DND-41 (cell line): ENCODE results near the gene MRM3.
"Not testable (repeated sequence)": the region's sequence is repeated elsewhere in the genome, so short reads cannot be mapped to it uniquely, and the experiment has no call there.

ENCODE experiments used
- ATAC-seq: fragments of 200-7000 bp; cut with Tn5 transposase; 3 replicates; pipeline ENCODE4 v1.9.1; 2021; ENCODE audit warnings: low read depth; ENCODE audit not compliant: insufficient read depth
- DNase-seq: peaks from one replicate; pipeline ENCODE4 v3.0.0-alpha.2; 2020
- H2AFZ ChIP-seq: 2 replicates; pipeline ENCODE4 v1.6.0; 2012; ENCODE audit warnings: low read depth, low read length
- H3K27ac ChIP-seq: 2 replicates; pipeline ENCODE4 v1.5.1; 2012; ENCODE audit warnings: low read length, inconsistent platforms
- H3K27me3 ChIP-seq: fragments of 200-600 bp; sonication (generic); 2 replicates; pipeline ENCODE4 v1.6.0; 2012; ENCODE audit warnings: low read length, mild to moderate bottlenecking, inconsistent platforms; ENCODE audit not compliant: insufficient read depth, poor library complexity
- H3K36me3 ChIP-seq: 2 replicates; pipeline ENCODE4 v1.5.1; 2012; ENCODE audit warnings: low read length, inconsistent platforms; ENCODE audit not compliant: insufficient read depth
- H3K4me1 ChIP-seq: 2 replicates; pipeline ENCODE4 v1.5.1; 2012; ENCODE audit warnings: mild to moderate bottlenecking, low read length; ENCODE audit not compliant: insufficient read depth
- H3K4me2 ChIP-seq: 2 replicates; pipeline ENCODE4 v1.6.0; 2012; ENCODE audit warnings: mild to moderate bottlenecking, moderate library complexity, low read length, inconsistent platforms; ENCODE audit not compliant: insufficient read depth
- H3K4me3 ChIP-seq, 2 experiments: fragments of 200-600 bp in 1 of 2; shearing (Covaris generic) in 1 of 2; 2 replicates each; pipeline ENCODE4 v1.5.1; 2012 to 2016; ENCODE audit warnings: inconsistent platforms in 2 of 2, low read length in 2 of 2, mild to moderate bottlenecking in 2 of 2, low read depth in 1 of 2, moderate library complexity in 1 of 2
- H3K79me2 ChIP-seq: 2 replicates; pipeline ENCODE4 v1.6.0; 2012; ENCODE audit warnings: low read length, inconsistent platforms; ENCODE audit not compliant: insufficient read depth
- H3K9ac ChIP-seq: 2 replicates; pipeline ENCODE4 v1.6.0; 2012; ENCODE audit warnings: low read depth, mild to moderate bottlenecking, inconsistent platforms, low read length, moderate library complexity
- H3K9me3 ChIP-seq: 2 replicates; pipeline ENCODE4 v1.5.1; 2012; ENCODE audit warnings: low read length, moderate library complexity, mild to moderate bottlenecking, inconsistent platforms; ENCODE audit not compliant: insufficient read depth, severe bottlenecking
- H4K20me1 ChIP-seq: 2 replicates; pipeline ENCODE4 v1.6.0; 2012; ENCODE audit warnings: low read length; ENCODE audit not compliant: insufficient read depth
- EZH2 ChIP-seq: IDR thresholded peaks from 3 replicates; pipeline ENCODE4 v1.6.1; 2012; ENCODE audit warnings: borderline replicate concordance, low read depth, mild to moderate bottlenecking, moderate library complexity, low read length, inconsistent platforms; ENCODE audit not compliant: severe bottlenecking
- TF ChIP-seq, protein P1 (sequence below): IDR thresholded peaks from 2 replicates; pipeline ENCODE4 v1.5.1; 2012; ENCODE audit warnings: borderline replicate concordance, low read length, moderate library complexity, mild to moderate bottlenecking; ENCODE audit not compliant: poor library complexity, severe bottlenecking; ENCODE audit errors: extremely low read depth

MRM3 gene

DNA sequence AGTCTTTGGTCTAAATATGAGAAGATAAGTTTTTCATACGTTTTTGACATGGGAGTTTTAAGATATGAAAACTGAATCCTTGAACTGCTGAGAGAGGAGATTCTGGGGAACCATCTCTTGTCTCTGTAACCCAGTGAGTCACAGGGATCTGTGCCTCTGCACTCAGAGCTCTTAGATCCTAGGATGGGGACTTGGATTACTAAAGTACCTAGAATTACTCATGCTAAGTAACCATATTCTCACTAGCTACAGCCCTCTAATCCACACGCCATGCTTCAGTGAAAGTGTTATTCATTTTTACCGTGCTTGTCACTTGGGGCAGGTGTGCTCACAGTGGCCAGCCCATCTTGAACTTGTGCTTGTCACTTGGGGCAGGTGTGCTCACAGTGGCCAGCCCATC, 2.0 kb downstream of the MRM3 start:
- H4K20me1 ChIP-seq, result peaks cover 9% of the 10 kb centered on the region; the same call in 1 of the 2 replicates
- H3K4me1 ChIP-seq, result peaks cover 39% of the 10 kb centered on the region
- H3K36me3 ChIP-seq, result peaks cover 45% of the 10 kb centered on the region
- peak overlapping the region; percentile 91; the same call in 1 of the 2 replicates for H3K4me2 ChIP-seq
- H2AFZ ChIP-seq, result no peak overlapping the region
- no peak overlapping the region for H3K9ac ChIP-seq
- ATAC-seq, result no peak
- peak overlapping the region in 1 of 2 experiments; percentile 96; a peak in 1 of 4 replicates for H3K4me3 ChIP-seq
- peaks cover 61% of the 10 kb centered on the region for H3K79me2 ChIP-seq
- no peak overlapping the region for H3K27ac ChIP-seq
- no peaks in the 10 kb centered on the region for H3K9me3 ChIP-seq
- DNase-seq, result no peak
- no peak for TF ChIP-seq EZH2
- TF ChIP-seq, protein P1, sequence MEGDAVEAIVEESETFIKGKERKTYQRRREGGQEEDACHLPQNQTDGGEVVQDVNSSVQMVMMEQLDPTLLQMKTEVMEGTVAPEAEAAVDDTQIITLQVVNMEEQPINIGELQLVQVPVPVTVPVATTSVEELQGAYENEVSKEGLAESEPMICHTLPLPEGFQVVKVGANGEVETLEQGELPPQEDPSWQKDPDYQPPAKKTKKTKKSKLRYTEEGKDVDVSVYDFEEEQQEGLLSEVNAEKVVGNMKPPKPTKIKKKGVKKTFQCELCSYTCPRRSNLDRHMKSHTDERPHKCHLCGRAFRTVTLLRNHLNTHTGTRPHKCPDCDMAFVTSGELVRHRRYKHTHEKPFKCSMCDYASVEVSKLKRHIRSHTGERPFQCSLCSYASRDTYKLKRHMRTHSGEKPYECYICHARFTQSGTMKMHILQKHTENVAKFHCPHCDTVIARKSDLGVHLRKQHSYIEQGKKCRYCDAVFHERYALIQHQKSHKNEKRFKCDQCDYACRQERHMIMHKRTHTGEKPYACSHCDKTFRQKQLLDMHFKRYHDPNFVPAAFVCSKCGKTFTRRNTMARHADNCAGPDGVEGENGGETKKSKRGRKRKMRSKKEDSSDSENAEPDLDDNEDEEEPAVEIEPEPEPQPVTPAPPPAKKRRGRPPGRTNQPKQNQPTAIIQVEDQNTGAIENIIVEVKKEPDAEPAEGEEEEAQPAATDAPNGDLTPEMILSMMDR, result no peak
- no peaks in the 10 kb centered on the region for H3K27me3 ChIP-seq

DNA sequence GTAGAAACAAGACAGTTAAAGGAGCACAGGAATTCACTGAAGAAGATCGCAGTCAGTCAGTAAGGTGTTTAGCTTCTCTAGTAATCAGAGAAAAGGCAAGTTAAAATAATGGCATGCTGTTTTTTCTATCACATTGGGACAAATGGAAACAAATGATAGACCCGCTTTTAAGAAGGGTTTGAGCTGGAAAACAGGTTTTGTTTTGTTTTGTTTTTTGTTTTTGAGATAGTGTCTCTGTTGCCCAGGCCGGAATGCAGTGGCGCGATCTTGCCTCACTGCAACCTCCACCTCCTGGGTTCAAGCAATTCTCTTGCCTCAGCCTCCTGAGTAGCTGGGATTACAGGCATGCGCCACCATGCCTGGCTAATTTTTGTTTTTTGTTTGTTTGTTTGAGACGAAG, 3.7 kb downstream of the MRM3 start:
- not testable (repeated sequence) for H3K4me3 ChIP-seq, H2AFZ ChIP-seq, H3K9ac ChIP-seq, H3K27ac ChIP-seq, H3K9me3 ChIP-seq, H3K4me2 ChIP-seq, H3K27me3 ChIP-seq, DNase-seq, ATAC-seq
- Histone ChIP-seq H4K20me1 (peaks cover 10% of the 10 kb centered on the region; the same call in 1 of the 2 replicates), H3K36me3 (peaks cover 58% of the 10 kb centered on the region), H3K79me2 (peaks cover 46% of the 10 kb centered on the region), H3K4me1 (peaks cover 30% of the 10 kb centered on the region)

DNA sequence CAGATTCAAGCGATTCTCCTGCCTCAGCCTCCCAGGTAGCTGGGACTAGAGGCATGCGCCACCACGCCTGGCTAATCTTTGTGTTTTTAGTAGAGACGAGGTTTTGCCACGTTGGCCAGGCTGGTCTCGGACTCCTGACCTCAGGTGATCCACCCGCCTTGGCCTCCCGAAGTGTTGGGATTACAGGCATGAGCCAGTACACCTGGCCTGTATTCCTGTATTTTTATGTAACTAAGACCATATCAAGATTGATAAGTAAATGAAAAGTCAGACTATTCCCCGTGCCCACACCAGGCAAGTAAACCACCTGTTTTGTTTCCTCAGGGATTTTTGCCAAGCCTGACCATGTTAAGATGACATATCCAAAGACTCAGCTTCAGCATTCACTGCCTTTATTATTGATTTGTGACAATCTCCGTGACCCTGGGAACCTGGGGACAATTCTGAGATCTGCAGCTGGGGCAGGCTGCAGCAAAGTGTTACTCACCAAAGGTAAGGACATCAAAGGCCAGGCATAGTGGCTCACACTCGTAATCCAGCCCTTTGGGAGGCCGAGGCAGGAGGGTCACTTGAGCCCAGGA, 5.6 kb downstream of the MRM3 start:
- Histone ChIP-seq H3K27ac (no peak overlapping the region), H3K79me2 (peaks cover 27% of the 10 kb centered on the region), H3K4me2 (no peak overlapping the region), H3K4me3 (no peak overlapping the region), H3K36me3 (peaks cover 76% of the 10 kb centered on the region), H4K20me1 (peaks cover 22% of the 10 kb centered on the region), H3K9me3 (no peaks in the 10 kb centered on the region), H2AFZ (no peak overlapping the region), H3K9ac (no peak overlapping the region), H3K4me1 (peaks cover 22% of the 10 kb centered on the region), H3K27me3 (no peaks in the 10 kb centered on the region)
- ATAC-seq (no peak), DNase-seq (no peak)
- TF ChIP-seq EZH2, result no peak
- TF ChIP-seq, protein P1, result no peak

DNA sequence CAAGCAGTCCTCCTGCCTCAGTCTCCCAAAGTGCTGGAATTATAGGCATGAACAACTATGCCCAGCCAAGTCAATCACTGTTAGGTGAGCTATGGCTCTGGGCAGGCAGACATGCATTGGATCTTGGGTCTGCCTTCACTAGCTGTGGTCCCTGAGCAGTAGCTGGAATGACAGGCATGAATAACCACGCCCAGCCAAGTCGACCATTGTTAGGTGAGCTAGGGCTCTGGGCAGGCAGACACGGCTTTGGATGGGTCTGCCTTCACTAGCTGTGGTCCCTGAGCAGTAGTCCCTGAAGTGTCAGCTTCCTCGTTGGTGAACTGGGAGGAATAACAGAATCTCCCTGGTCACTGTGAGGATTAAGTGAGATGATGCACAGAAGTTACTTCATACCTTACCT, 6.4 kb downstream of the MRM3 start:
- Histone ChIP-seq H4K20me1 (peaks cover 25% of the 10 kb centered on the region), H3K79me2 (peaks cover 19% of the 10 kb centered on the region), H3K4me3 (no peak overlapping the region), H3K27ac (no peak overlapping the region), H3K27me3 (no peaks in the 10 kb centered on the region), H2AFZ (no peak overlapping the region), H3K9me3 (no peaks in the 10 kb centered on the region), H3K36me3 (peaks cover 80% of the 10 kb centered on the region), H3K4me2 (no peak overlapping the region), H3K9ac (no peak overlapping the region), H3K4me1 (peaks cover 14% of the 10 kb centered on the region)
- DNase-seq (no peak), ATAC-seq (no peak)
- TF ChIP-seq, protein P1, result no peak
- TF ChIP-seq EZH2, result no peak
